Suprapubic skin (tissue), 4 donors: Measurements from ENCODE around the gene NOS3. TPM values are rescaled to one million over a fixed set of nuclear protein-coding genes. Genes with fewer than 3 reads are reported as not detected.

Experiments
- DNase-seq, 2 donors: peaks; one replicate each; pipeline ENCODE4 v3.0.0-alpha.2; 2019; ENCODE audit warnings: low spot score in 2 of 2
- H3K27ac ChIP-seq: fragments of 200-600 bp; sonication (generic); one replicate; pipeline ENCODE4 v1.5.1; 2019
- H3K27me3 ChIP-seq: fragments of 200-600 bp; sonication (generic); one replicate; pipeline ENCODE4 v1.5.1; 2019
- H3K36me3 ChIP-seq: fragments of 200-600 bp; sonication (generic); one replicate; pipeline ENCODE4 v1.5.1; 2019
- H3K4me1 ChIP-seq: fragments of 200-600 bp; sonication (generic); one replicate; pipeline ENCODE4 v1.5.1; 2019
- H3K4me3 ChIP-seq: fragments of 200-600 bp; sonication (generic); one replicate; pipeline ENCODE4 v1.5.1; 2019; ENCODE audit warnings: mild to moderate bottlenecking
- H3K9me3 ChIP-seq: fragments of 200-600 bp; sonication (generic); one replicate; pipeline ENCODE4 v1.5.1; 2019
- CTCF ChIP-seq, 2 donors: fragments of 200-600 bp in 1 of 2; fragments of 450-650 bp in 1 of 2; sonication (generic) in 1 of 2; IDR thresholded peaks; one replicate each; pipeline ENCODE4 v1.5.1; 2016 to 2019; ENCODE audit warnings: antibody characterized with exemption in 2 of 2, mild to moderate bottlenecking in 1 of 2, moderate library complexity in 1 of 2
- EP300 ChIP-seq: sonication (generic); formaldehyde crosslinking; IDR thresholded peaks from one replicate; pipeline ENCODE4 v1.6.1; 2017; ENCODE audit warnings: antibody characterized with exemption
- POLR2A ChIP-seq, 2 donors: fragments of 450-650 bp; IDR thresholded peaks; one replicate each; pipeline ENCODE4 v1.6.1; 2017; ENCODE audit warnings: antibody characterized with exemption in 2 of 2, mild to moderate bottlenecking in 2 of 2, moderate library complexity in 2 of 2
- POLR2AphosphoS5 ChIP-seq, 3 donors: sonication (generic); formaldehyde crosslinking; IDR thresholded peaks; one replicate each; pipeline ENCODE4 v1.6.1; 2017; ENCODE audit warnings: antibody characterized with exemption in 3 of 3
- WGBS: methylation state at CpG from one replicate; pipeline ENCODE4 v1.1.5; 2018; 5-methylcytosine and 5-hydroxymethylcytosine counted together
- total RNA-seq, 4 donors: library from RNA; depleted of rRNA; stranded (reverse); fragments of >200 nt; gene quantifications; one replicate each; pipeline ENCODE4 v1.1.0, GENCODE V29; 2016

NOS3 gene
- total RNA-seq, 4 donors from 2014 or later: 2.6 to 10.9 (median 6.8) TPM

GRCh38 chr7:151033864-151034249, 43.0 kb downstream of the NOS3 start:
- Histone ChIP-seq H3K36me3 (peaks cover 56% of the 10 kb centered on the region), H3K9me3 (no peaks in the 10 kb centered on the region), H3K4me1 (peaks cover 15% of the 10 kb centered on the region), H3K27me3 (no peaks in the 10 kb centered on the region), H3K4me3 (no peak overlapping the region), H3K27ac (no peak overlapping the region)
- TF ChIP-seq EP300 (no peak), POLR2A (IDR thresholded peaks at IDR 0.05) (no peak), POLR2AphosphoS5 (IDR thresholded peaks at IDR 0.05) (no peak), CTCF (IDR thresholded peaks at IDR 0.05) (no peak)
- no peak for DNase-seq
- 95% methylated on average over 4 of the region's 5 CpGs for WGBS

- TF ChIP-seq CTCF (IDR thresholded peaks at IDR 0.05): no peak
- no peak for TF ChIP-seq POLR2A (IDR thresholded peaks at IDR 0.05)
- TF ChIP-seq POLR2AphosphoS5 (IDR thresholded peaks at IDR 0.05): no peak
- TF ChIP-seq EP300: no peak
- Histone ChIP-seq H3K27ac (no peak overlapping the region), H3K27me3 (no peaks in the 10 kb centered on the region), H3K36me3 (peaks cover 56% of the 10 kb centered on the region), H3K4me3 (no peak overlapping the region), H3K9me3 (no peaks in the 10 kb centered on the region), H3K4me1 (peaks cover 16% of the 10 kb centered on the region)
- WGBS: 95% methylated on average over 10 of the region's 21 CpGs
- DNase-seq: no peak
These were observed 43.7 kb downstream of the NOS3 start for GRCh38 chr7:151034312-151035025.

- TF ChIP-seq CTCF (IDR thresholded peaks at IDR 0.05): no peak
- TF ChIP-seq EP300: no peak
- no peak for TF ChIP-seq POLR2AphosphoS5 (IDR thresholded peaks at IDR 0.05)
- no peak for DNase-seq
- H3K4me1 ChIP-seq: peaks cover 20% of the 10 kb centered on the region
- H3K4me3 ChIP-seq: no peak overlapping the region
- H3K9me3 ChIP-seq: no peaks in the 10 kb centered on the region
- H3K27ac ChIP-seq: no peak overlapping the region
- no peaks in the 10 kb centered on the region for H3K27me3 ChIP-seq
- peaks cover 56% of the 10 kb centered on the region for H3K36me3 ChIP-seq
- 80% methylated on average over 13 of the region's 21 CpGs for WGBS
These were observed 44.4 kb downstream of the NOS3 start for GRCh38 chr7:151035026-151035717.

GRCh38 chr7:151035902-151036301, 45.1 kb downstream of the NOS3 start:
- DNase-seq: no peak
- no peak overlapping the region for H3K4me3 ChIP-seq
- H3K9me3 ChIP-seq: no peaks in the 10 kb centered on the region
- 95% methylated on average over 17 of the region's 17 CpGs for WGBS
- no peak overlapping the region for H3K27ac ChIP-seq
- H3K4me1 ChIP-seq: peaks cover 20% of the 10 kb centered on the region
- no peaks in the 10 kb centered on the region for H3K27me3 ChIP-seq
- H3K36me3 ChIP-seq: peaks cover 57% of the 10 kb centered on the region
- TF ChIP-seq EP300 (no peak), CTCF (IDR thresholded peaks at IDR 0.05) (no peak), POLR2A (IDR thresholded peaks at IDR 0.05) (no peak), POLR2AphosphoS5 (IDR thresholded peaks at IDR 0.05) (no peak)

GRCh38 chr7:151038951-151039849, 48.4 kb downstream of the NOS3 start:
- peaks cover 64% of the 10 kb centered on the region for H3K36me3 ChIP-seq
- DNase-seq: no peak
- H3K9me3 ChIP-seq: no peaks in the 10 kb centered on the region
- 31% methylated on average over 6 of the region's 12 CpGs for WGBS
- no peak overlapping the region for H3K4me3 ChIP-seq
- H3K4me1 ChIP-seq: peaks cover 18% of the 10 kb centered on the region
- TF ChIP-seq EP300: no peak
- H3K27ac ChIP-seq: peak overlapping the region; percentile 41
- H3K27me3 ChIP-seq: no peaks in the 10 kb centered on the region
